Parathyroid adenoma (tissue), 2 donors: ENCODE measurements around the gene PMP22.

ENCODE experiments used
- H2AFZ ChIP-seq: fragments of 300-600 bp; sonication (generic); one replicate; pipeline ENCODE4 v1.7.0; 2017; ENCODE audit warnings: antibody characterized with exemption, mild to moderate bottlenecking
- H3K27ac ChIP-seq: fragments of 300-600 bp; sonication (generic); one replicate; pipeline ENCODE4 v1.7.0; 2017
- H3K27me3 ChIP-seq: fragments of 300-600 bp; sonication (generic); one replicate; pipeline ENCODE4 v1.7.0; 2017; ENCODE audit warnings: low read length; ENCODE audit not compliant: control insufficient read depth, insufficient read depth
- H3K36me3 ChIP-seq: fragments of 300-600 bp; sonication (generic); one replicate; pipeline ENCODE4 v1.7.0; 2017; ENCODE audit warnings: low read length; ENCODE audit not compliant: control insufficient read depth, insufficient read depth
- H3K4me1 ChIP-seq: fragments of 300-600 bp; sonication (generic); one replicate; pipeline ENCODE4 v1.7.0; 2017; ENCODE audit warnings: control low read depth
- H3K4me2 ChIP-seq: fragments of 300-600 bp; sonication (generic); one replicate; pipeline ENCODE4 v1.7.0; 2017; ENCODE audit warnings: low read length
- H3K4me3 ChIP-seq: fragments of 300-600 bp; sonication (generic); one replicate; pipeline ENCODE4 v1.7.0; 2017; ENCODE audit warnings: low read depth, low read length
- H3K79me2 ChIP-seq: fragments of 300-600 bp; sonication (generic); one replicate; pipeline ENCODE4 v1.7.0; 2017; ENCODE audit warnings: control low read depth
- H3K9ac ChIP-seq: fragments of 300-600 bp; sonication (generic); one replicate; pipeline ENCODE4 v1.7.0; 2017; ENCODE audit warnings: mild to moderate bottlenecking
- H3K9me3 ChIP-seq: fragments of 300-600 bp; sonication (generic); one replicate; pipeline ENCODE4 v1.7.0; 2017; ENCODE audit warnings: low read length; ENCODE audit not compliant: control insufficient read depth
- CTCF ChIP-seq: fragments of 300-600 bp; sonication (generic); IDR thresholded peaks from one replicate; pipeline ENCODE4 v1.7.0; 2017; ENCODE audit warnings: antibody characterized with exemption, mild to moderate bottlenecking
- donor health status: primary hyperparathyroidism.

The PMP22 gene

GRCh38 chr17:15288859-15289258 is 23.7 kb upstream of the PMP22 start:
- H3K9me3 ChIP-seq, result no peaks in the 10 kb centered on the region
- H3K27me3 ChIP-seq, result no peaks in the 10 kb centered on the region
- no peaks in the 10 kb centered on the region for H3K79me2 ChIP-seq
- TF ChIP-seq CTCF, result no peak
- no peaks in the 10 kb centered on the region for H3K36me3 ChIP-seq
- H3K4me1 ChIP-seq, result no peaks in the 10 kb centered on the region
- no peak overlapping the region for H3K4me3 ChIP-seq
- no peak overlapping the region for H2AFZ ChIP-seq
- no peak overlapping the region for H3K4me2 ChIP-seq
- no peak overlapping the region for H3K27ac ChIP-seq
- H3K9ac ChIP-seq, result no peak overlapping the region

- Histone ChIP-seq H3K9me3 (no peaks in the 10 kb centered on the region), H3K79me2 (no peaks in the 10 kb centered on the region), H3K27ac (no peak overlapping the region), H3K4me3 (no peak overlapping the region), H3K4me1 (no peaks in the 10 kb centered on the region), H3K4me2 (no peak overlapping the region), H2AFZ (no peak overlapping the region), H3K36me3 (no peaks in the 10 kb centered on the region), H3K9ac (no peak overlapping the region), H3K27me3 (no peaks in the 10 kb centered on the region)
- TF ChIP-seq CTCF, result no peak
Observed at GRCh38 chr17:15287538-15288267, 22.6 kb upstream of the PMP22 start.

GRCh38 chr17:15285466-15285865 is 20.3 kb upstream of the PMP22 start:
- no peaks in the 10 kb centered on the region for H3K9me3 ChIP-seq
- H3K4me2 ChIP-seq, result no peak overlapping the region
- no peaks in the 10 kb centered on the region for H3K36me3 ChIP-seq
- no peak overlapping the region for H2AFZ ChIP-seq
- no peaks in the 10 kb centered on the region for H3K27me3 ChIP-seq
- no peaks in the 10 kb centered on the region for H3K79me2 ChIP-seq
- H3K9ac ChIP-seq, result no peak overlapping the region
- no peak overlapping the region for H3K4me3 ChIP-seq
- no peaks in the 10 kb centered on the region for H3K4me1 ChIP-seq
- TF ChIP-seq CTCF, result no peak
- H3K27ac ChIP-seq, result no peak overlapping the region

GRCh38 chr17:15284537-15284936 is 19.4 kb upstream of the PMP22 start:
- no peak for TF ChIP-seq CTCF
- H3K79me2 ChIP-seq, result no peaks in the 10 kb centered on the region
- H3K27me3 ChIP-seq, result no peaks in the 10 kb centered on the region
- H3K9me3 ChIP-seq, result no peaks in the 10 kb centered on the region
- no peak overlapping the region for H3K9ac ChIP-seq
- no peaks in the 10 kb centered on the region for H3K4me1 ChIP-seq
- H2AFZ ChIP-seq, result no peak overlapping the region
- no peak overlapping the region for H3K4me3 ChIP-seq
- no peaks in the 10 kb centered on the region for H3K36me3 ChIP-seq
- H3K27ac ChIP-seq, result no peak overlapping the region
- no peak overlapping the region for H3K4me2 ChIP-seq

- H3K27me3 ChIP-seq, result no peaks in the 10 kb centered on the region
- H3K9ac ChIP-seq, result no peak overlapping the region
- no peak overlapping the region for H3K4me2 ChIP-seq
- H3K9me3 ChIP-seq, result no peaks in the 10 kb centered on the region
- H3K27ac ChIP-seq, result no peak overlapping the region
- no peak overlapping the region for H2AFZ ChIP-seq
- H3K36me3 ChIP-seq, result no peaks in the 10 kb centered on the region
- no peaks in the 10 kb centered on the region for H3K79me2 ChIP-seq
- no peak overlapping the region for H3K4me3 ChIP-seq
- TF ChIP-seq CTCF, result no peak
- no peaks in the 10 kb centered on the region for H3K4me1 ChIP-seq
Observed at GRCh38 chr17:15284107-15284506, 19.0 kb upstream of the PMP22 start.
